Germinal center (tissue), 1 donor: ENCODE measurements around the gene ZNF771.

Source experiments
- DNase-seq: peaks from one replicate; pipeline ENCODE4 v3.0.0; 2012; ENCODE audit warnings: mixed read lengths, low spot score

ZNF771 gene

GRCh38 chr16:30407102-30407803, at the start of gene ZNF771:
TSS of gene ZNF771 (plus strand) at chr16:30407606. CDS start at chr16:30408054, 448 bp downstream.
- DNase-seq, result peak; percentile 90

- DNase-seq, result no peak
These were observed 49.5 kb upstream of the ZNF771 start for GRCh38 chr16:30357715-30358576.

DNA sequence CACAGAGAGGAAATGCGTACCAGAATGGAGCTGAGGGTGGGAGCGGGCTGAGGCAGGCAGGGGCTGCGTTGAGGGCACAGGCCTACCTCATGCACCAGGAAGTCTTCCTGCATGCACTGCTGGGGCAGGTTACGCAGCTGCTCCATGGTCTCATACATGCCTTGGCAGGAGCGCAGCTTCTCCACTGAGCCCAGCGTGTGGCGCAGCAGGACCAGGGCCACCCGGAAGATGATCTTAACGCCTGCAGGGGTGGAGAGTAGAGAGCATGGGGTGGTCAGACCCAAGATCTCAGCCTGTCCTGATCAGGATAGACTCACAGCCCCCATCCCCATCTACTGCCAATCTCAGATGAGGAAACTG, 48.8 kb upstream of the ZNF771 start:
- no peak for DNase-seq

- no peak for DNase-seq
These were observed 48.2 kb upstream of the ZNF771 start for GRCh38 chr16:30358990-30359870.

- DNase-seq, result no peak
These were observed 47.6 kb upstream of the ZNF771 start for GRCh38 chr16:30359871-30360170.

- no peak for DNase-seq
These were observed 46.2 kb upstream of the ZNF771 start for GRCh38 chr16:30361180-30361579.

GRCh38 chr16:30365200-30365599, 42.2 kb upstream of the ZNF771 start:
- DNase-seq, result no peak

DNA sequence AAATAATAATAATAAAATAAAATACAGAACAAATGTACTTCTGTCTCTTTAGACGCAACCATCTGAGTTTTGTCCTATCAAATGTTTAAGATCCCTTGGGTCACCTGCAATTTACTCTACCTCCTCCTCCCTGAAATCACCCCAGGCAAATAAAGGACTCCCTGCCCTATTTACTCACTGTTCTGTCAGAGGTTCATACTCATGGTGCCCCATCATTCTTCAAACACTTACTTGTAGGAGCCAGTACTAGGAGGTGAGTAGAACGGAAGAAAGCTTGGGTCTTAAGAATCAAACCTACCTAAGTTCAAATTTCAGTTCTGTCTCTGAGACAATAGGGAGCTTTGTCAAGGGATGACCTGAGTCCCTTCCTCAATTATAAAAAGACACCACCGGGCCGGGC, 40.9 kb upstream of the ZNF771 start:
- DNase-seq, result no peak

DNA sequence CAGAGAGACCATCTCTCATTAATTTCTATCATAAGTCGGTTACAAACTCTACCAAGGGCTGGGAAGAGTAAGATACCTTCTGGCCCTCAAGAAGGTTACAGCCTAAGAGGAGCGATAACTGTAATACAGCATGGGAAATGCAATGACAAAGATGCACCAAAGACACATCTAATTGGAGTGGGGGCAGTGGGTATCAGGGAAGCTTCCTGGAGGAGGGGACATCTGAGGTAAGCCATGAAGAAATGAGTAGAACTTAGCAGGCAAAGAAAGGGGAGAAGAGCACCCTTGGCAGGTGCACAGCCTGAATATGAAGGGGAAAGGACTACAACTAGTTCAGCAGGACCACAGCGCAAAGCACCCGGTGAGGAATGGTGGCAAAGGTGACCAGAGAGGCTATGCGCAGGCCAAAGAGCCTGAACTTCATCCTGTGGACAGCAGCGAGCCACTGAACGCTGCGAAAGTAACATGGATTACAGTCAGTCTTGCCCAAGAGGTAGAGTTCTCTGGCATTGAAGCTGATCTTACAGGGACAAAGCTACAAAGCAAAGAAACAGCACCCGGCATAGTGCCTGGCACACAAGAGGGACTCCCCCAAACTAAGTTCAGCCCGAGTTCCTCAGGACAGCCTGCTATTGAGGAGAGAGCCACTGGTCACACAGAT, 39.9 kb upstream of the ZNF771 start:
- DNase-seq, result no peak

DNA sequence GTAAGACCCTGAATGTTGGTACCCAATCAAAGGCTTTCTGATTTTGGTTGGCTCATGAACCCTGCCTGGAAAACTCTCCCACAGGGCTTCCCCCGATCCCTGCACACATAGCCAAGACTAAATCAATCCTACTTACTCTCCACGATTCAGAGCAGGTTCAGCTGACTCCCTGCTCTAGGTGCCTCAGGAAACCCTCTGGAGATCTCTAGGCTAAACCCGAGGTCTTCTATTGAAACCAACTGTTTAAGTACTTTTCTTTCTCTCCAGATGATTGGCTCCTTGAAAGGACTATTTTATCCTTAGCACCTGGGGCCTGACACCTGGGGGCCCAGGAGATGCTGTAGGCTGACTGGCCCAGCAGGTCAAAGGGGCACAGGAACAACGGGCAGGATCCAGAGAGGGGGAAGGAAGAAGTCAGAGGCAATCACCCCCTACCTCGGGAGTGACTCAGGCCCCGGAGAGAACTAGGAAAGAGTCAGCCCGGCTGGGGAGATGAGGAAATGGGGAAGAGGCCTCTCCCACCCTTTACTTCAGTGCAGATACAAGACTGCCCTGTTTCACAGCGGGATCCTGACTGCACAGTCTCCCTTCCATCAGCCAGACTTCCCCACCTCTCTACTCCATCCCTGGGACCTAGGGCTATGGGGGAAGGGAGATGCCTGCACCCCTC, 39.1 kb upstream of the ZNF771 start:
- DNase-seq, result no peak

- no peak for DNase-seq
These were observed 38.7 kb upstream of the ZNF771 start for GRCh38 chr16:30368792-30369090.

- no peak for DNase-seq
These were observed 38.1 kb upstream of the ZNF771 start for GRCh38 chr16:30369091-30369937.

- DNase-seq, result no peak
These were observed 37.4 kb upstream of the ZNF771 start for GRCh38 chr16:30369938-30370455.

DNA sequence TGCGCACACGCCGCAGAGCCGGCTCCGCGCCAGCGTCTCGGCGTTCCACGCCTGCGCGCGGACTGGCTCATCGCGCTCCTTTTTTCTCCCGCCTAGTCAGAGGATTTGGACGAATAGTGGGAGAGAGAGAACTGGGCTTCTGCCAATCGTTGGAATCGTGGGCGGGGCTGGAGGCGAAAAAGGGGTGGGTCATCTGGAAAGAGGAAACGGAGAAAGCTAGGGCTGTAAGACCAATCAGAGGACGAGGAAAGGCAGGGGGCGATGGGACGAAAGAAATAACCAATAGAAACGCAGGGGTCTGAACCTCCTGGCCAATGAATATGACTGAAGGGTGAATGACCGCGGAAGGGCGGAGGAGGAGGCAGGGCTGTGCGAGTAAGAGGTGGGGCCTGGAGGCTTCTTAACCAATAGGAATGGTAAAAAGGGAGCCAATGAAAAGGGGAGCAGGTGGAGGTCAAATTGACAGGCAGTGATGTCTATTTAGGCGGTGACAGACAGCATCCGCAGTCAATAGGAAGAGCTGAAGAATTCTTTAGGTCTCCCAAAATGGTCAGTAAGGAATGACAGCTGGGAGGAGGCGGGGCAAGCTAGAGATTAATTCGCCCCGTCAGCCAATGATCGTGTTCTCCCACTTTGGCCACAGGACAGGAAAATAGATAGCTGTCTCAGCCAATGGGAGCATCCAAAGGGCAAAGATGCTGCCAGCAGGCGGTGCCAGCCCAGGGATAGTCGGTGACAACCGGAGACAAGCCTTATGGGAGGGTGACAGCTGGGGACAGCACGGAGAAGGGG, 36.8 kb upstream of the ZNF771 start, which contains the start of gene TBC1D10B:
TBC1D10B (minus strand) TSS at position 39 of the 792 bp plus-strand sequence. CDS start 311 bp downstream, outside the sequence.
- DNase-seq, result peak; percentile 98

DNA sequence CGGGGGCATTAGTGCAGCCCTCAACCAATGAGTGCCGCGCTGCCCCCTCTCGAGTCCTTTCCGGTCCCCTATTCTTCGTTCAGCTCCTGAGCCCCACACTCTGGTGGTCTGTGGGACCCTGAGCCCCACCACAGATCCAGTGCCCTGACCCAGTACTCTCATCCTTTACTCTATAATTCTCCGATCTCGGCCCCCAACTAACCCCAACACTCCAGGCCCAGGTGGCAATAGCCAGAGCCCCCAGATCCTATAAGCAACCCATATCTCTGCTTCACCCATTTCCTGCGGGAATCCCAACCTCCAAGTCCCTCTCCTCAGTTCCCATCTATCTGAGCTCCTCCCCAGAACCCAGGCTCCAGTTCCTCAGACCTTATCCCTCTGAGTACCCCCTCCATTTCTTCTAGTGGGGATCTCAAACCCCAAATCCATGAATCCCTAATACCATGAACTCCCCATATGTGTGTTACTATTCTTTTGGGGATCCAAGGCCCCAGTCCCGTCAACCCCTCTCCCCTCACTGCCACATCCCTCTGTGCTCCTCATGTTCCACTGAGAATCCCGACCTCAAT, 36.1 kb upstream of the ZNF771 start:
- no peak for DNase-seq

- DNase-seq, result no peak
These were observed 35.2 kb upstream of the ZNF771 start for GRCh38 chr16:30372038-30372712.

DNA sequence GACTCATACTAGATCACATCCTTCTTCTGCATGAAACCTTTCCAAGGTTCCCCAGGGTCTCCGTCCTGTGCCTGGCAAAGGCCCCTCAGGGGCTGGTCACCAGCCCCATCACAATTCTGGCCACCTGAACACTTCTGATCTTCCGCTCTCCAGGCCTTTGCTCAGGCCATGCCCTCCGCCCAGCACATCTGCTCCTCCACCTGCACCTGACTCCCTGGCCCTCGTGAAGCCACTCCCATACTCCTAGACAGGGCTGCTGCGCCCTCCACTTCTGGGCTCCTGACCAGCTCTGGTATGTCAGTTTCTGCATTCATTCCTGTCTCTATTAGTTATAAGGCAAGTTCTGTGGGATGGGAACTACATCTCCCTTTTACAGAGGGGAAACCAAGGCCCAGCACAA, 34.7 kb upstream of the ZNF771 start:
- no peak for DNase-seq

DNA sequence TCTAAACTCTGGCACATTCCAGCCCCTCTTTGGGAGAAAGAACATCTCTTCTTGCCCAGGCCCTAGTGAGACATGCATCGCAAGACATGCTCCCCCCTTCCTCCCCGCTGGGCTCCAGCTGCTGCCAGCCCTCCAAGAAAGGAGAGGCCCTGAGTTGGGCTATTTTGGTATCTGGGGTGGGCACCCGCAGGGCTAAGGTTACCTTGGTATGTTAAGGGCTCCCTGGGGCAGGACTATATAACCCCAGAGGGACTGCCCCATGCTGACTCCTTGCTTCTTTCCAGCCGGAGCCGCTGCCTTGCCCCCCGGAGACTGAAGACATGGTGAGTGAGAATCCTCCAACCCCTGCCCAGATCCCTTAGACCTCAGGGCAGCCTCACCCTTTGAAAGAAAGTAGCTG, 32.9 kb upstream of the ZNF771 start, which contains the start of gene MYL11:
MYL11 (plus strand) TSS at position 265 of the 400 bp plus-strand sequence; CDS start at position 321, 56 bp downstream.
- DNase-seq, result no peak
